ENCODE results near the gene RAPGEF1. TPM values are rescaled to one million over a fixed set of nuclear protein-coding genes. Genes with fewer than 3 reads are reported as not detected.

Gene RAPGEF1
- polyA plus RNA-seq, 12 donors, result 68.2 to 123 (median 82.8) TPM; not detected in 1

DNA sequence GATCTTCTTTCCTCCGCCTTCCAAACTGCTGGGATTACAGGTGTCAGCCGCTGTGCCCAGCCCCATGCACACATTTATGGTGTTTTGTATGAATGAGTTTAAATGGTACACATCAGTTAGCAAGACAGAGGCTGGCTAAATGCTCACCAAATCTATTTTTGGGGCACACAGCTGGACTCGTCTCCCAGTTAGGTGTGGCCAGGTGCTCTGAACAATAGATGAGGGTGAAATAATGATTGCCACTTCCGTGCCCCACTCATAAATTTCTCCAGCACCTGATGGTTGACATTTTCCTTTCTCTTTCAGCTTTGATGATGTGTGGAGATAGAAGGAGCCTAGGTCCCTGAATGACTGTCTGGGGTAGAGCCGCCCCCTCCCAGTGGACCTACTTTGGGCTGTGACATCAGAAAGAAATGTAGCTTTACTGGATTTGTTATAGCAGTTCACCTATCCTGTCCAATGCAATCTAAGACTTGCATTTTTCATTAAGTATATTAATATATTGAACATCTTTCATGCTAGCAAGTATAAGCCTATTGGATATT is 8.6 kb upstream of the RAPGEF1 start:
- DNase-seq, result no peak

DNA sequence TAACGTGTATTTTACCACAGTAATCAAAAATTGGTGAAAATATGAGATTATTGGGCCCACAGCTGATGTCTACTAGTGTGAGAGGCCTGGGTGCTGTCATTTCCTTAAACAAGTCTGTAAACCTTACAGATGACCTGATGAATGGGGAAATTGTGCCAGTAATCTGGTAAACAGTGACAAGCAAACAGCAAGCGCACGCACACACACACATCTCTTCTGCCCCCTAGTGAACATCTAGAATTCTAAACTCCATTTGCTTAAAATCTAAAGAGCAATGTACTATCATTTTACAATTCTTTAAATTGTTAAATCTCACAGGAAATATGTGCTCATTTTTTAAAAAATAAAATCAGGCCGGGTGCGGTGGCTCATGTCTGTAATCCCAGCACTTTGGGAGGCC is 7.5 kb upstream of the RAPGEF1 start:
- DNase-seq, result peak; percentile 46

DNA sequence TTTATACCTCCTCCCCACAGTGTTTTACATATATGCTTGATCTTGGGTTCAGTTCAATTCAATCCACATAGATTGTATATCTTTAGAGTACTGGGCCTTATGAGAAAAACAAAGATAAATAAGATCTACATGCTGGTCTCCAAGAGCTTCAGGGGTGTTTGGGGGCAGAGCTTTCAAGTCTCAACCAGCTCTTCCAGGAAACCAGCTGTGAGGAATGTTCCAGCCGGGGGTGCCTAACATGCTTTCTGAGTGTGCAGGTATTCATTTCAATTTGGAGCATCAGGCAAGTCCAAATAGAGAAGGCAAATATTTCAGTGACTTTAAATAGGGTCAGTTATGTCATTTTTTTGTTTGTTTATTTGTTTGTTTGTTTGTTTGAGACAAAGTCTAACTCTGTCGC is 5.7 kb upstream of the RAPGEF1 start:
- DNase-seq, result no peak

DNA sequence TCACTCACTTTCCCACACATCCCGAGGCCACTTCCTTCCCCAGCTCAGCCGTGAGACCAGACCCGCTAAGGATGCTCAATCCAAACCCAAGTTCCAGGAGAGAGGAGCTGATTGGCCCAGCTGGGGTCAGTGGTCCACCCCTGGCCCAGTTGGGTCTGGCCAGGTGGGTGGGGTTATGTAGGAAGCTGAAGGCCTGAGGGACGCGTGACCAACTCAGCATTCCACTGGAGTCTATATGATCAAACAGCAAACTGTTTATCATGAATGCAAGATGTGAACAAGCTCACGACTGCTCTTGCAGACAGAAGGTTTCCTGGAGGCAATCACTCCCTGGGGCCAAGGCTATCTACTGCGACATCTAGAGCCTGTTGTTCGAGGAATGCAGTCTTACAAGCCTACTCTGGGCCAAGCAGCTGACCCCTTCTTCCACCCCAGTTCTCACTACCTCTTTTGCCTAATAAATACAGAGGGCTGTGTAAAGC is 4.9 kb upstream of the RAPGEF1 start:
- no peak for DNase-seq

DNA sequence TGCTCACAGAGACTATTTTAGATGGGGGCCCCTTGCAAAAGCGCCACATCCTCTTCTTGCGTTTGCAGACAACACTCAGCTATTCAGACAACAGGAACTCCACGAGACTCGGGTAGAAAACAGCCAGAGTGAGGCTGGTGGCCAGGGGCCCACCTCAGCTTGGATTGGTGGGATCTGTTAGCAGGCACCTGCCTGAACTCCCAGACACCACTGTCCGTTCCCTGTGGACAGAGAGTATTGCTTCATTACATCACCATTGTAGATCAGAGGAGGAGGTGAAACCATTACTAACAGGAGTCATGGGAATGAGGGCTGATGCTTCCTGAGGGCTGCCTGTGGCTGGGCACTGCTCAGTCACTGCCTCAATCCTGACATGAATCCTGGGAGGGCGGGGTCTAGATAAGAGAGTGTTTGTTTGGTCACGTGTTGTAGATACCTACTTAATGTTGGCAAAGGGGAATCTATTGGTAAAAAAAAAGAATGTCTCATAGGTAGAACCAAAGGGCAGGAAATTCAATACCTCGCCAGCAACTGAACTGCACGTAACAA is 4.4 kb upstream of the RAPGEF1 start:
- no peak for DNase-seq

DNA sequence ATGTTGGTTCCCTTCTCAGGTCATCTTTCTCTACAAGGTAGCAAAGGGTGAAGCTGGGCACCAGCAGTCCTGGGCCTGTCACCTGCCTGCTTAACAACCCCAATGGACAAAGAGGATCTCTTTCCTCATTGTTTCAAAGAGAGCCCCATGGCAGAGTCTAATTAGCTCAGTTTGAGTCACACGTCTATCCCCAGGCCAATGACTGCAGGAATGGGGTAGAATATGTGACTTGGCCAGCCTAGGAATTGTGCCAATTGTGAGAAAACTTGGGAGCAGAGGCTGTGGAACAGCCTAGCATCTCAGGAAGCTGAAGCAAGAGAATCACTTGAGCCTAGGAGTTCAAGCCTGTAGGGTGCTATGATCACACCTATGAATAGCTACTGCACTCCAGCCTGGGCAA is 3.6 kb upstream of the RAPGEF1 start:
- no peak for DNase-seq

DNA sequence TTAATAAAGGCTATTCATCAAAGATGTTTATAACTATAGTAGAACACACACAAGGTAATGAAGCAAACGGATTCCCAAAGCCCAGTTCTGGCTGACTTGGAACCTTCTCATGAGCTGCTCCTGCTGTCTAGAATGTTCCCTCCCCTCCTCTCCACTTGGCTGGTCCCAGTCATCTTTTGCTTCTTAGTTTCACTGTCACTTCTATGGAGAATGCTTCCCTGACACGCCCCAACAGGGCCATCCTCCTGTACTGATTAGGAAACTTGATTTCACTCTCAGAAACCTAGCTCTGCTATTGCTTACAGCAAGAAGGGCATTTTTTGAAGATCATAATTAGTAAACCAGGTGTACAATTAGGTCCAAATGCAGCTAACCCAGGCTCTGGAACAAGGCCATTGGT is 3.2 kb upstream of the RAPGEF1 start:
- DNase-seq, result no peak

DNA sequence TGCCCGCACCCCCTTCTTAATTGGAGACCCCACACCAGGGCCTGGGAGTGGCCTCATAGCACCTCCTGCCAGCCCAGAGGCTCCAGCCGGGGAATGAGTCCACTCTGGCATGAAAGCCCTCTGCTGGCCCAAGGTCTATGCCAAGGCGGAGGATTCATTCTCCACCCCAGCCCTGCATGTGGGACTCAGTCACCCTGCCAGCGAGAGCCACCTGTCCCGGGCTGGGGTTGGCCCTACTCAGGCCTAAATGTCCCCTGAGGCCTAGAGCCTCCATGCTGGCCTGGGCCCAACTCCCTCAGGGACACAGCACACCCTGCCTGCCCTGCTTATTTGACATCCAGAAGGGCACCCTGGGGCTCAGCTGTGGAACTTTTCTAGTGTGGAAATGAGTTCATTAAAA is 1.0 kb upstream of the RAPGEF1 start:
- DNase-seq, result no peak

DNA sequence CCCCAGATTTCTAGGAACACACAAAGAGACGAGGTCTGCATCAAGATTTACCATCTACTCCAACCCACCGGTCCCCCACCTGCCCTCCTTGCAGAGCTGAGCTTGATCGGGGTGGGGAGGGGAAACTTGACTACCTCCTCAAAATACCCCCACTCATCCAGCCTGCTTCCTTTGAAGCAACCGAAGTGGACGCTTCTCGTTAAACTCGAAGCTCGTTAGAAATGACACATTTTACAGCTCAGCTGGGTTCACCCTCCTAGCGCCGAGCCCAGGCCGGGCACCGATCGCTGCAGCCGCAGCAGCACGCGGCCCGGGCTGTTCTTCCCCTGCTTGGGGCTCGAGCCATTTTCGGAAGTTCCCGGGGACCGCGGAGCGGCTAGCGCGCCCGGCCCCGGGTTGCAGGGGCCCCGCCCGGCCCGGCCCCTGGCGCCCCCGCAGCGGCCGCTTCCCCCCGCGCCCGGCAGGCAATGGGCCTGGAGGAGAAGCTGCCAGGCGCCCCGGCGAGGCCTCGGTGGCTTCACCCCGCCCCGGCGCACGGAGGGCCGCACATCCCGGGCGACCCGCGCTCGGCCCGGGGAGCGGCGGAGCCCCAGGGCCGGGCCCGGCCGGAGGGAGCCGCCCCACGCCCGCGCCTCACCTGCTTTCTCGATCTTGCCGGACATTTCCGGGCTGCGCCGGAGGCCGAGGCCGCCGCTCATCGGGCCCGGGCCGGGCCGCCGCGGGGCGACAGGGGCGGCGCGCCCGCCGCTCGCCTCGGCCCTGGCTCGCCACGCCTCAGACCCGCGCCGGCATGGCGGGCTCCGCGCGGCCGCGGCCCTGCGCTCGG is 530 bp downstream of the RAPGEF1 start:
- DNase-seq, result no peak

DNA sequence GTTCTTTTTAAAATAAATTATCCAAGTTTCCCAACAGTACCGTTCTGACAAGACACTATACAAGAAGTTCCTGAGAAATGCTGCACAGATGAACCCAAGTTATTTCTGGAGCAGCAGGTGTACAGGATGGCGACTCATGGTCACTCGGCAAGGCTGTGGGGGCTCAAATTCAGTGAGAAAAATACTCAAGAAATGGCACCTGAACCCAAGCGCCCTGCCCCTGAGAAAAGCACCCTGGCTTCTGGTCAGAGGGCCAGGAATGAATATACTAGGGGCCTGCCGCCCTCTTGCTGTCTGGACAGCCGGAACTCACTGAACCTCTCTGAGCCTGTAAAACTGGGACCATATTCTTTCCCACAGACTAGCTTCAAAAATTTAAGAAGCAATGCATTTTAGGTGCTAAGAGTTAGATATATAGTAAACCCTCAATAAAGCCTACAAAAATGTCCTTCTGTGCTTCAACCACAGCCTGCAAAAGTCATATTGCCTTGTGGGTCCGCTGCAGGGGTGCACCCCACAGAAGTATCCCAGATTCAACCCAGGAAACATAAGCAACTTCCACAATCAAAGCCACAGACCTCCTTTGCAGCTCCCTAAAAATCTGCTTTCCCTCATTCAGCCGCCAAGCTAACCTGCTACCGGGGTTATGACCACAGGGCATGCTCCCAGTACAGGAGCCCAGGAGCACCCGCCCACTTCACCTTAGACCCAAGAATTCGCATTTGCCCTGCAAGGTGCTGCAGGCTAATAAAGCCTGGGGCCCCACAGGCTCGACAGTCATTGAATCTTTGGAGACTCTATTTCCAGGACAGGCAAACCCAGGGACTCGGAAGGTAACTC is 1.4 kb downstream of the RAPGEF1 start:
- no peak for DNase-seq

DNA sequence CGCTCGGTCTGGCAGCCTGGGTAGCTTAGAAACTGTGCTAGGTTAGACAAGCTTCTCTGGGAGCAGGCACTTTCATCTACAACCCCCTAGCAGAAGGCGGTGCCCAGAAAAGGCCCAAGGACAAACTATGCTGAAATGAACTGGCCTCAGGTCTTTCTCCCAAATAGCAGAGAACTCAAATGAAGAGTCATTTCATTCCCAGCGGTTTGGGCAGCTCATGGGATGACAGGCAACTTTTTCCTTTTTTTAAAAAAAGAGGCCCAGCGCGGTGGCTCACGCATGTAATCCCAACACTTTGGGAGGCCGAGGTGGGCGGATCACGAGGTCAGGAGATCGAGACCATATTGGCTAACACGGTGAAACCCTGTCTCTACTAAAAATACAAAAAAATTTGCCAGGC is 2.5 kb downstream of the RAPGEF1 start:
- no peak for DNase-seq

DNA sequence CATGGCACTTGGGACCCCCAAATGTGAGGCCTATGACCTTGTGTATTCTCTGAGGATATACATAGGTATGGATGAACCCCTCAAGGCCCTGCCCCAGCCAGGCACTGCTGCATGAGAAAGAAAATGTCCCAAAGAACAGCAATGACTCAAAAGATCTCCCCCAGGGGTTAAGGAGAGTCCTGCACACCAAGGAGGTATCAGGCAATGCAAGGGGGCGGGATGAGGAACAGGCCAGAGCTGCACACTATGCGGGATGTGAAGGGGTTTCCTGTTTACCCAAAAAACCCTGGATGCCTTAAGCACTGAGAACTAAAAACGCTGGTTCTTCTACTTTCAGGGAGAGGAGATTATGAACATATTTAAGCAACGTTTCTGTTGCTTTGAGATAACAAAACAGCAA is 3.4 kb downstream of the RAPGEF1 start:
- no peak for DNase-seq

DNA sequence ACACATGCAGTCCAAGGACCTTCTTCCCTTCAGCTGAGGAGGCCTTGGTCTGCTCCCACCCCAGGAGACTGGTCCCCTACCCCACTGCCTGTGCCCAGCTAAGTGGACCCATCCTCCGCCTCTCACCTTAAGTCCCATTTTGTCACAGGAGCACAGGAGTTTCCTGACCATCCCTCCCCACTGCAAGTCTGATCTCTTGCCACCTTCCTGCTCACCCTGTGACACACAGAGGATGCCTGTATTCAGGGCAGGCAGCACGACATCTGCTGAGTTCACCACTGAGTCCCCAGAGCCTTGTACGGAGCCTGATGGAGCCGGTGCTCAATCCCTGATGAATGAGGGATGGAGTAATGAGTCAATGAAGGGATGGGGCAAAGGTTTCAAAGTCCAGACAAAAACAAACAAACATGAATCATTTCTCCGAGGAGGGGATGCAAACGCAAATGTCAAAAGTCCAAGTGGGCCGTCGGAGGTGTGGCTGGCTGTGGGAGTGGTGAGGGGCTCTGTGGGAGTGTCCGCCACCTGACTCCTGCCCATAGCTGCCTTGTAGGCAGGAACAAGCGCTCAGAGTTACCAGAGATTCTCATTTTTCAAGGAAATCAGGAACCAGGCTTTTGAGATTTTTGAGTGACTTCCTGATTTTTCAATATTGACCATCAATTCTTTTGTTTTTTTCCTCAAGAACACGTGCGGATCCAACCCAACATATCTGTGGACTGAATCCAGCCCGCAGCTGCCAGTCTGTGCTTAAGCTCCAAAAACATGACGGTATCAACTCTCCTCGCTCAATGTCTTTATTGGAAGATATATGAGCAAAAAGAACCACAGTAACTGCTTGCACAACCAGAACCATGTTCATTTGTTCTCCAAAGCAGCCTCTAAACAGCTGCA is 4.4 kb downstream of the RAPGEF1 start:
- DNase-seq, result no peak

DNA sequence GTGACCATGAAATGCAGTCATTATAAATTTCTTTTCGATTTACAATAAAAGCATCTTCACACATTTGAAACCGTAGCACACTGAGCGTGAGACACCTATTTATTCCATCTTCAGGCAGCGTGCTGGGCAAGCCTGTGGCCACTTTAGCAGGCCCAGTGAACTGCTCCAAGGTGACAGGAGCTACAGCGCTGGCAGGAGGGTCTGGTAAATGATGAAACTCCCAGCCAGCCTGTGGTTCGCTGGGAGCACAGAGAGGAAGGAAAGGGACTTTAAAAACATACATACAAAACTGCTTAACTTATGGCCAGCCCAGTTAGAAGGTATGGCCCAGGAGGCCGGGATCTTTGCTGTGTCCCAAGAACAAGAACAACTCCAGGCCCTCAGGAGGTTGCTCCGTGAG is 5.1 kb downstream of the RAPGEF1 start:
- DNase-seq, result no peak

DNA sequence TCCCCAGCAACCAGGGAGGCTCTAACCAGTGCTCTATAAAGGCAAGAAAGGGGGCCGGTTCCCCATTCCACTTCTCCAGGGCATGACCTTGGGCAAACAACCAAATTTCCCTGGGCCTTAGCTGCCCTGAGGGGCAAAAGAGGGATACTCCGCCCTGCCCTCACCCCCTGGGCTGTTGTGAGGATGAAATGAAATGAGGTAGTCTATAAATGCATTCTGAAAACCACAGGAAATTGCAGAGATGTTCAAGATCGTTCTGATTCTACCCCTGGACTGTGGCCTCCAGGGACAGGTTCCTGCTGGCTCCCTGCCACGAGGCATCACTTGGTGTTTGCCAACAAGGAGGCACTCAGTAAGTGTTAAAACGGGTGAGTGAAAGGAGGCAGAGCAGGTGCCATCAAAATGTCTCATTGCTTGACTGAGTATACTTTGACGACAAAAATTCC is 5.7 kb downstream of the RAPGEF1 start:
- no peak for DNase-seq

DNA sequence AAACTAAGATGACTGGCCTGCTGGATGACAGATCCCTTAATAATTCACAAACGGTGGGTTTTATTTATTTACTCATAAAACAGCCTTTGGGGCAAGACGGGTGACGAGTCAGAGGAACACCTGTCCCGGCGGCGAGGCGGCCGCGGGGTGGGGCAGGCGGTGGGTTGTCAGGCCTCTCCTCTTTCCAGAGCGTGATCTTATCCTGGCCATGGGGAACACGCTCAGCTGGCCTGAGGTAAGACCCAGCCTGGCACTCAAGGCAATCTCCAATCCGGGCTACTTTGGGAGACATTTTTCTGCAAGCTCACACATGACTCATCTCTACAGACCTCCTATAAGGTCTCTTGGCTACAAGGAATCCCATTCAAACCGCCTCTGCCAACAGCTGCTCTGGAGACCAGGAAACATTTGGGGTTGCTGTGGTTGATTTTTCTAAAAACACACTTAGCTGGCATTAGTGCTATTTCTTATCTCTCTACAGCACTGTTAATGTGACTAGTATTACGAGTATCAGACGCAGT is 6.3 kb downstream of the RAPGEF1 start:
- no peak for DNase-seq

DNA sequence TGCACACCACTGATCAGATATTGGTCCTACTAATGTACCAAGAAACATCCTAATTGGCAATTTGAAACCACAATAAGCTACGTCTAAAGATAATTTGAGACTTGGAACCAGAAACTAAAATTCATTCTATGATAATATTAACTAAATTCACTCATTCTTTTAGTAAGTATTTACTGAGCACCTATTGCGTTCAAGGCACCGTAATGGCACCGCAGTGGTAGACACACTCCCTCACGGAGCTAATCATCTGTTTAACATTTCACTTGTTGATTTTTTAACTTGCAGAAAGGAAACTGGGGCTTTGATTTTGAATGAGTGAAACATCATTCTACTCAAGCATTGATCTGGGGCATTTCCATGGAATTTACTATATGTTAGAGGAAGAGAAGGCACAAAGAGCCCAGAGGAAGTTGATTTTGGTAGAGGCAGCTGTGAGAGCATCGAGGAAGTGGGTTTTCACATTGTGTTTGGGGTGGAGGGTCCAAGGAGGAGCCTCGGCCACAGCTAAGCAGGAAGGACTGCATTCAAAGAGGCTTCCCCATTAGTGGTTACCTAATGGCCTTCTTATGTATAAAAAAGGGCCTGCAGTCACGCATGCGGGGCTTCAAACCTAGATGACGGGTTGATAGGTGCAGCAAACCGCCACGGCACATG is 7.1 kb downstream of the RAPGEF1 start:
- no peak for DNase-seq

DNA sequence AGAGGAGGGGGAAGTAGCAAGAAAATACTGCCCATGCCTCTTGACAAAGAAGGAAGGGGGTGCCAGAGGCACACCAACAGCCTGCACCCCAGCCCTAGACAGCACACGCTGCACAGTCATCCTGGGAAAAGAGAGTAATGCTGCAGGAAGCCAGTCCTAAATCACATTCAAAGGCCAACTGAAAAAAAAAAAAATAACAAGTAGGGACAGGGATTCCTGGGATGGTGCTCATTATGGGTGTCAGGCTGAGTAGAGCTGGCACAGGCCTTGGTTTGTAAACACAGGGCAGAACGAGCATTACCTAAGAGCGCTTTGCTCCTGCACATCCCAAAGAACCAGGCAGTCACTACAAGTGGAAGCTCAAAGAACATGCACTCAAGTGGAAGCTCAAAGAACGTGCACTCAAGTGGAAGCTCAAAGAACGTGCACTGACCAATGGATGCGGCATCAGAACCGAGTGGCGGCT is 7.8 kb downstream of the RAPGEF1 start:
- DNase-seq, result no peak

DNA sequence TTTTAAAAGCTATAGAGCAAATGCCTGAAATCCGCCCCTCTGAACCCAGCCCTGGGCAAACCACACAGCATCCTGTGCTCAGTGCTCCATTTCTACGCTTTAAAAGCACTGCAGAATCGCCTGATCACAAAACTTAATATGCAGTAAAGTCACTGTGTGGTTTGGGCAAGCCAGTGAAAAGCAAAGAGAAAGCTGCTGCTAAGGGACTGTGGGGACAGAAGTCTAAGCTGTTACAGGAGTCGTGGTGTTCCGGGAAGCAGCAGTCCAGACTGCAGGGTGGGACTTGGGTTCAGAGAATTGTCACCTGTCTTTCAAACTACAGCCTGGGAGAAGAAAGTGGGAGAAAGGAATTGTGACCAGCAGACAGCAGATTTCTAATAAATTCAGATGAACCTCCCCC is 8.2 kb downstream of the RAPGEF1 start:
- no peak for DNase-seq

DNA sequence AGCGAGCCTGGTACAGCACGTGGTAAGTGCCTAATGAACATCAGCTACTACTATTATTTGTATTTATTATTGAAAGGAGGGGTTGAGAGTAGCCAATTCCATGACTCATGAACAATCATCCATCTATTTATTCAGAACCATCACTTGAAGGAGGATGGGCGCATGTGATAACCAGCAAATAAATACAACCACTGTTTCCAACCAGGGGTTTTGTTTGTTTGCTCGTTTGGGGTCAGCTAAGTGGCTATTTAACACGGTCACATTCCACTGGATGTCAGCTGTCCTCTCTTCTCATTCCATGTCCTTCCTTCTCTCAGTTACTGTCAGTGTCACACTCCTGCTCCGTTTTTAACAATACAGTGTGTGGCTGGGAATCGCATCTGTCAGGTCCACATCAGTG is 8.6 kb downstream of the RAPGEF1 start:
- no peak for DNase-seq
